Fibroblast of lung (primary cell): Measurements from ENCODE around the gene ARHGAP42. TPM values are rescaled to one million over a fixed set of nuclear protein-coding genes. Genes with fewer than 3 reads are reported as not detected.
A peak's percentile ranks its signal among the peaks of the same experiment; 100 is the strongest.

Source experiments
- DNase-seq, 2 donors: peaks; one replicate each; pipeline versions ENCODE4 v3.0.0 to v3.0.0-alpha.2; 2010; ENCODE audit warnings: low read depth in 2 of 2
- H2AFZ ChIP-seq: 2 replicates; pipeline ENCODE4 v1.5.1; 2012; ENCODE audit warnings: low read length, control low read depth, inconsistent platforms
- H3K27ac ChIP-seq: 2 replicates; pipeline ENCODE4 v1.5.1; 2011; ENCODE audit warnings: low read length, control low read depth; ENCODE audit not compliant: insufficient read depth
- H3K27me3 ChIP-seq: 2 replicates; pipeline ENCODE4 v1.5.1; 2011; ENCODE audit warnings: mild to moderate bottlenecking, low read length; ENCODE audit not compliant: control insufficient read depth, insufficient read depth
- H3K36me3 ChIP-seq: 2 replicates; pipeline ENCODE4 v1.5.1; 2011; ENCODE audit warnings: low read length; ENCODE audit not compliant: control insufficient read depth, insufficient read depth
- H3K4me1 ChIP-seq: 2 replicates; pipeline ENCODE4 v1.5.1; 2011; ENCODE audit warnings: low read length; ENCODE audit not compliant: control insufficient read depth, insufficient read depth; ENCODE audit errors: extremely low read depth
- H3K4me2 ChIP-seq: 2 replicates; pipeline ENCODE4 v1.5.1; 2011; ENCODE audit warnings: low read length, control low read depth; ENCODE audit not compliant: insufficient read depth; ENCODE audit errors: extremely low read depth
- H3K4me3 ChIP-seq, 4 experiments: fragments of 200-600 bp in 1 of 4; sonication (generic) in 1 of 4; replicated peaks in 1 of 4; 2 replicates each; pipeline ENCODE4 v1.5.1; 2011 to 2016; ENCODE audit warnings: low read length in 4 of 4, low read depth in 3 of 4, mild to moderate bottlenecking in 3 of 4, control low read depth in 2 of 4, inconsistent platforms in 1 of 4, mixed read lengths in 1 of 4; ENCODE audit not compliant: insufficient read depth in 1 of 4; ENCODE audit errors: control extremely low read depth in 1 of 4
- H3K79me2 ChIP-seq: 2 replicates; pipeline ENCODE4 v1.5.1; 2012; ENCODE audit warnings: mild to moderate bottlenecking, low read length, inconsistent platforms; ENCODE audit not compliant: control insufficient read depth, insufficient read depth
- H3K9ac ChIP-seq: 2 replicates; pipeline ENCODE4 v1.5.1; 2011; ENCODE audit warnings: mild to moderate bottlenecking, low read length, control low read depth; ENCODE audit not compliant: insufficient read depth
- H3K9me3 ChIP-seq: 2 replicates; pipeline ENCODE4 v1.5.1; 2012; ENCODE audit warnings: low read depth, low read length; ENCODE audit not compliant: control insufficient read depth, insufficient read depth
- H4K20me1 ChIP-seq: 2 replicates; pipeline ENCODE4 v1.5.1; 2011; ENCODE audit warnings: low read length; ENCODE audit not compliant: control insufficient read depth, insufficient read depth; ENCODE audit errors: extremely low read depth
- CTCF ChIP-seq, 2 donors: IDR thresholded peaks in 1 of 2; conservative IDR thresholded peaks in 1 of 2; 1 replicate in 1 of 2; 2 replicates in 1 of 2; pipeline ENCODE4 v1.5.1; 2011 to 2012; ENCODE audit warnings: low read length in 2 of 2, control low read depth in 1 of 2, inconsistent platforms in 1 of 2, low read depth in 1 of 2, mild to moderate bottlenecking in 1 of 2
- EZH2 ChIP-seq: IDR thresholded peaks from 2 replicates; pipeline ENCODE4 v1.5.1; 2012; ENCODE audit warnings: low read length, control low read depth, mild to moderate bottlenecking; ENCODE audit errors: missing control alignments
- polyA plus RNA-seq, 2 donors: library from polyadenylated mRNA; depleted of rRNA in 1 of 2; stranded (reverse) in 1 of 2; unstranded in 1 of 2; fragments of >200 nt; gene quantifications; 2 replicates each; pipeline ENCODE4 v1.2.1, GENCODE V29; 2011 to 2012; ENCODE audit warnings: missing spikeins in 1 of 2
- total RNA-seq: library from RNA; depleted of rRNA; stranded (reverse); fragments of >200 nt; gene quantifications from 2 replicates; pipeline ENCODE4 v1.2.1, GENCODE V29; 2014

The ARHGAP42 gene
- total and polyA plus RNA-seq, 2 donors (not counting 1 experiment from before 2014, with no cell fraction given), result 8.0 to 13.4 TPM

GRCh38 chr11:100870138-100870537 is 183.1 kb downstream of the ARHGAP42 start:
- no peak for DNase-seq
- H2AFZ ChIP-seq, result no peak overlapping the region
- no peaks in the 10 kb centered on the region for H3K27me3 ChIP-seq
- no peak overlapping the region for H3K4me2 ChIP-seq
- H4K20me1 ChIP-seq, result no peaks in the 10 kb centered on the region
- H3K4me1 ChIP-seq, result peaks cover 11% of the 10 kb centered on the region
- H3K27ac ChIP-seq, result no peak overlapping the region
- no peaks in the 10 kb centered on the region for H3K36me3 ChIP-seq
- no peak overlapping the region for H3K9ac ChIP-seq
- H3K9me3 ChIP-seq, result no peaks in the 10 kb centered on the region
- TF ChIP-seq EZH2, result no peak
- no peak for TF ChIP-seq CTCF (conservative IDR thresholded peaks at IDR 0.05 in 1 of 2, IDR thresholded peaks at IDR 0.05 in 1 of 2; ENCODE audit: low read depth in 1 of 2, low read length in 2 of 2)
- no peak overlapping the region for H3K4me3 ChIP-seq
- H3K79me2 ChIP-seq, result no peaks in the 10 kb centered on the region

GRCh38 chr11:100872951-100873740 is 186.1 kb downstream of the ARHGAP42 start:
- Histone ChIP-seq H3K27me3 (no peaks in the 10 kb centered on the region), H4K20me1 (no peaks in the 10 kb centered on the region), H3K79me2 (no peaks in the 10 kb centered on the region), H2AFZ (no peak overlapping the region), H3K4me2 (no peak overlapping the region), H3K4me3 (no peak overlapping the region), H3K27ac (no peak overlapping the region), H3K4me1 (peaks cover 25% of the 10 kb centered on the region), H3K9ac (no peak overlapping the region), H3K9me3 (no peaks in the 10 kb centered on the region), H3K36me3 (no peaks in the 10 kb centered on the region)
- no peak for TF ChIP-seq CTCF (conservative IDR thresholded peaks at IDR 0.05 in 1 of 2, IDR thresholded peaks at IDR 0.05 in 1 of 2; ENCODE audit: low read depth in 1 of 2, low read length in 2 of 2)
- TF ChIP-seq EZH2, result no peak
- DNase-seq, result peak in 1 of 2 donors; percentile 48

GRCh38 chr11:100874203-100874602 is 187.1 kb downstream of the ARHGAP42 start:
- no peaks in the 10 kb centered on the region for H3K36me3 ChIP-seq

More at GRCh38 chr11:100874203-100874602, 187.1 kb downstream of the ARHGAP42 start:
- Histone ChIP-seq H3K9ac (no peak overlapping the region), H3K27ac (no peak overlapping the region), H4K20me1 (no peaks in the 10 kb centered on the region), H3K27me3 (no peaks in the 10 kb centered on the region), H3K4me3 (no peak overlapping the region), H3K4me2 (no peak overlapping the region), H3K4me1 (peaks cover 27% of the 10 kb centered on the region), H3K9me3 (no peaks in the 10 kb centered on the region), H2AFZ (no peak overlapping the region), H3K79me2 (no peaks in the 10 kb centered on the region)
- no peak for DNase-seq
- TF ChIP-seq EZH2 (no peak), CTCF (conservative IDR thresholded peaks at IDR 0.05 in 1 of 2, IDR thresholded peaks at IDR 0.05 in 1 of 2; ENCODE audit: low read depth in 1 of 2, low read length in 2 of 2) (no peak)
